Measurements from ENCODE around the gene SCMH1. TPM values are rescaled to one million over a fixed set of nuclear protein-coding genes. Genes with fewer than 3 reads are reported as not detected.

Gene SCMH1
- total RNA-seq, 6 donors from 2014 or later = 31.4 to 54.5 (median 36.6) TPM

DNA sequence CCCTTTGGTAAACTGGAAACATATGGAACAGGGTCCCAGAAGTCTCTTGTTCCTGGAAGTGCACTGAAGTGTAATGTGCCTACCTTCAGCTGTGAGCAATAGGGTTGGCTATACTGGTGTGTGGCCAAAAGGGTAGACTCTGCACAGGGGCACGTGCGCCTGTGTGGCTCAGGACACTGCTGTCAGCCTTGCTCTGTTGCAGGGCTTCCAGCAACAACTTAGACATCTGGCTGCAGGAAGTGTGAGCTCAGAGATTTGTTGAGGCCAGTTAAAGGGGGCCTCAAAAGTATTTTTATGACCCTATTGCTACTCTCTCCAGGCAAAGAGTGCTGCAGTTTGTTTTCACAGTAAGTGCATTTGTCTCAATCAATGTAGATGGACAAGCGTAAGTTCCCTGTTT is 255.2 kb downstream of the SCMH1 start:
- TF ChIP-seq EP300 (IDR thresholded peaks at IDR 0.05) (no peak), POLR2A (IDR thresholded peaks at IDR 0.05) (no peak), POLR2AphosphoS5 (IDR thresholded peaks at IDR 0.05) (no peak), CTCF (IDR thresholded peaks at IDR 0.05) (no peak)
- H3K27me3 ChIP-seq = no peaks in the 10 kb centered on the region
- ATAC-seq (ENCODE audit: low FRiP score in 2 of 2) = peak in 1 of 2 donors; percentile 13
- H3K4me1 ChIP-seq = peaks cover 18 to 29% (median 24%) of the 10 kb centered on the region in 4 donors
- H3K36me3 ChIP-seq = peaks cover 0 to 79% (median 30%) of the 10 kb centered on the region in 4 donors
- no peaks in the 10 kb centered on the region for H3K9me3 ChIP-seq
- 68 to 86% methylated on average over 3 of the region's 3 CpGs for WGBS, 2 donors
- no peak for DNase-seq
- no peak overlapping the region for H3K4me3 ChIP-seq
- peak overlapping the region in 2 of 4 donors; percentile 36 to 68 for H3K27ac ChIP-seq

DNA sequence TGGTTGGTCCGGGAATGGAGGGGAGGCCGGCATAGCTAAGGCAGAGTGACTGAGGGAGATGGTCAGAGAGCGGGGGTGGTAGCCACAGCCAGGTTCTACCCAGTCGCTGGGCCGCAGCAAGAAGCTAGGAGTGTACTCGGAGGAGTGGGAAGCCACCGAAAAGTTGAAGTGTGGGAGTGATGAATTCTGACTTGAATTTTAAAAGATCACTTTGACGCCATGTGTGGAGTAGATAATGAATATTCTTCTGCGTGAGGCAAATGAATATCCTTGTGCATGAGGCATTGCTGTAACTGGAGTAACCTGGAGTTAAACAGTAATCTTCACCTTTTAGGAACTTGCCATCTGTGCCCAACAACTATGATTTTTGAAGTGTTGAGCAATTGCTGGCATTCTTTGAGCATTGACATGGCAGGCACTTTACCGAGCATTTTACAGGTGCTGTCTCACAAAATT is 255.8 kb downstream of the SCMH1 start:
- ATAC-seq (ENCODE audit: low FRiP score in 2 of 2) = peak; percentile 34 to 49
- TF ChIP-seq POLR2A (IDR thresholded peaks at IDR 0.05) = no peak
- no peak for TF ChIP-seq CTCF (IDR thresholded peaks at IDR 0.05)
- no peak for TF ChIP-seq POLR2AphosphoS5 (IDR thresholded peaks at IDR 0.05)
- TF ChIP-seq EP300 (IDR thresholded peaks at IDR 0.05) = no peak
- no peak overlapping the region for H3K4me3 ChIP-seq
- DNase-seq = peak in 1 of 2 donors; percentile 35
- no peaks in the 10 kb centered on the region for H3K9me3 ChIP-seq
- 84 to 85% methylated on average over 10 of the region's 10 CpGs for whole genome bisulfite sequencing, 2 donors
- H3K27me3 ChIP-seq = no peaks in the 10 kb centered on the region
- peaks cover 21 to 32% (median 30%) of the 10 kb centered on the region in 4 donors for H3K4me1 ChIP-seq
- peak overlapping the region in 2 of 4 donors; percentile 36 to 72 for H3K27ac ChIP-seq
- H3K36me3 ChIP-seq = peaks cover 0 to 73% (median 26%) of the 10 kb centered on the region in 4 donors

- Histone ChIP-seq H3K9me3 (no peaks in the 10 kb centered on the region), H3K27me3 (no peaks in the 10 kb centered on the region), H3K4me3 (no peak overlapping the region), H3K36me3 (peaks cover 0 to 68% (median 24%) of the 10 kb centered on the region in 4 donors), H3K4me1 (peaks cover 25 to 37% (median 33%) of the 10 kb centered on the region in 4 donors), H3K27ac (peak overlapping the region in 3 of 4 donors; percentile 18 to 72 (median 26))
- no peak for DNase-seq
- TF ChIP-seq CTCF (IDR thresholded peaks at IDR 0.05) = no peak
- TF ChIP-seq POLR2A (IDR thresholded peaks at IDR 0.05) = no peak
- TF ChIP-seq POLR2AphosphoS5 (IDR thresholded peaks at IDR 0.05) = no peak
- TF ChIP-seq EP300 (IDR thresholded peaks at IDR 0.05) = no peak
- 47 to 82% methylated on average over 3 of the region's 3 CpGs for WGBS, 2 donors
- ATAC-seq (ENCODE audit: low FRiP score in 2 of 2) = no peak
Measured at GRCh38 chr1:40985875-40986274, 256.2 kb downstream of the SCMH1 start.

GRCh38 chr1:40985161-40985560 is 256.9 kb downstream of the SCMH1 start:
- TF ChIP-seq CTCF (IDR thresholded peaks at IDR 0.05) = no peak
- no peak for TF ChIP-seq POLR2A (IDR thresholded peaks at IDR 0.05)
- no peak for TF ChIP-seq EP300 (IDR thresholded peaks at IDR 0.05)
- Histone ChIP-seq H3K27ac (peak overlapping the region; percentile 5 to 40 (median 32)), H3K4me3 (no peak overlapping the region), H3K4me1 (peaks cover 32 to 43% (median 40%) of the 10 kb centered on the region in 4 donors), H3K27me3 (no peaks in the 10 kb centered on the region), H3K36me3 (peaks cover 0 to 62% (median 24%) of the 10 kb centered on the region in 4 donors), H3K9me3 (no peaks in the 10 kb centered on the region)
- WGBS, 2 donors = 60 to 69% methylated on average over 5 of the region's 5 CpGs
- no peak for DNase-seq
- ATAC-seq (ENCODE audit: low FRiP score in 2 of 2) = no peak

GRCh38 chr1:40984531-40984930 is 257.6 kb downstream of the SCMH1 start:
- ATAC-seq (ENCODE audit: low FRiP score in 2 of 2) = no peak
- TF ChIP-seq POLR2AphosphoS5 (IDR thresholded peaks at IDR 0.05) = no peak
- no peak for TF ChIP-seq POLR2A (IDR thresholded peaks at IDR 0.05)
- TF ChIP-seq EP300 (IDR thresholded peaks at IDR 0.05) = no peak
- TF ChIP-seq CTCF (IDR thresholded peaks at IDR 0.05) = no peak
- no peak overlapping the region for H3K4me3 ChIP-seq
- WGBS, 2 donors = 88 to 93% methylated on average over 4 of the region's 4 CpGs
- H3K27ac ChIP-seq = no peak overlapping the region
- no peaks in the 10 kb centered on the region for H3K27me3 ChIP-seq
- peaks cover 32 to 45% (median 41%) of the 10 kb centered on the region in 4 donors for H3K4me1 ChIP-seq
- no peaks in the 10 kb centered on the region for H3K9me3 ChIP-seq
- peaks cover 0 to 56% (median 23%) of the 10 kb centered on the region in 4 donors for H3K36me3 ChIP-seq
- no peak for DNase-seq

Measured in upper lobe of left lung (tissue), 6 donors.